GM21723 (cell line): ENCODE measurements around the gene SORCS2.

ENCODE experiments used
- ATAC-seq: cut with Tn5 transposase; IDR thresholded peaks from one replicate; pipeline ENCODE4 v1.9.1; 2021; ENCODE audit warnings: mild to moderate bottlenecking, moderate library complexity; ENCODE audit not compliant: unreplicated experiment

Gene SORCS2

GRCh38 chr4:7285244-7286094 is 93.1 kb downstream of the SORCS2 start:
- ATAC-seq: no peak

- no peak for ATAC-seq
Measured at GRCh38 chr4:7286170-7286569, 93.8 kb downstream of the SORCS2 start.

GRCh38 chr4:7286798-7287197 is 94.5 kb downstream of the SORCS2 start:
- no peak for ATAC-seq

- no peak for ATAC-seq
Measured at GRCh38 chr4:7287274-7287917, 95.1 kb downstream of the SORCS2 start.

GRCh38 chr4:7287918-7288280 is 95.6 kb downstream of the SORCS2 start:
- no peak for ATAC-seq

GRCh38 chr4:7288751-7289523 is 96.6 kb downstream of the SORCS2 start:
- ATAC-seq: no peak

- no peak for ATAC-seq
Measured at GRCh38 chr4:7289589-7289988, 97.3 kb downstream of the SORCS2 start.

- no peak for ATAC-seq
Measured at GRCh38 chr4:7291372-7292114, 99.2 kb downstream of the SORCS2 start.

- no peak for ATAC-seq
Measured at GRCh38 chr4:7293703-7294102, 101.4 kb downstream of the SORCS2 start.

- ATAC-seq: no peak
Measured at GRCh38 chr4:7294176-7294756, 101.9 kb downstream of the SORCS2 start.

- no peak for ATAC-seq
Measured at GRCh38 chr4:7295197-7295910, 103.0 kb downstream of the SORCS2 start.

GRCh38 chr4:7295911-7296660 is 103.7 kb downstream of the SORCS2 start:
- no peak for ATAC-seq

GRCh38 chr4:7296661-7297335 is 104.5 kb downstream of the SORCS2 start:
- no peak for ATAC-seq

- no peak for ATAC-seq
Measured at GRCh38 chr4:7297374-7297773, 105.0 kb downstream of the SORCS2 start.

GRCh38 chr4:7297881-7298280 is 105.5 kb downstream of the SORCS2 start:
- no peak for ATAC-seq

GRCh38 chr4:7298619-7299009 is 106.3 kb downstream of the SORCS2 start:
- ATAC-seq: no peak

GRCh38 chr4:7299010-7299907 is 106.9 kb downstream of the SORCS2 start:
- ATAC-seq: no peak
